SU-DHL-6 (cell line): Measurements from ENCODE around the gene MAP3K15.

Source experiments
- CTCF ChIP-seq: fragments of 200-600 bp; sonication (generic); IDR thresholded peaks from one replicate; pipeline ENCODE4 v1.5.1; 2017; ENCODE audit warnings: antibody characterized with exemption, mild to moderate bottlenecking, low read length, moderate library complexity; ENCODE audit not compliant: insufficient read depth, poor library complexity, severe bottlenecking
- EZH2phosphoT487 ChIP-seq: fragments of 200-600 bp; sonication (generic), shearing (Covaris generic); conservative IDR thresholded peaks from 2 replicates; pipeline ENCODE4 v1.6.1; 2018; ENCODE audit warnings: mild to moderate bottlenecking, antibody characterized with exemption, low read length, moderate library complexity, mixed read lengths

- TF ChIP-seq CTCF (no peak), EZH2phosphoT487 (no peak)
Measured at GRCh38 chrX:19343085-19343534, 172.2 kb downstream of the MAP3K15 start.
